ENCODE data around the gene CPVL.
A peak's percentile ranks its signal among the peaks of the same experiment; 100 is the strongest.
"Not testable (repeated sequence)": the region's sequence is repeated elsewhere in the genome, so short reads cannot be mapped to it uniquely, and the experiment has no call there.

CPVL gene

DNA sequence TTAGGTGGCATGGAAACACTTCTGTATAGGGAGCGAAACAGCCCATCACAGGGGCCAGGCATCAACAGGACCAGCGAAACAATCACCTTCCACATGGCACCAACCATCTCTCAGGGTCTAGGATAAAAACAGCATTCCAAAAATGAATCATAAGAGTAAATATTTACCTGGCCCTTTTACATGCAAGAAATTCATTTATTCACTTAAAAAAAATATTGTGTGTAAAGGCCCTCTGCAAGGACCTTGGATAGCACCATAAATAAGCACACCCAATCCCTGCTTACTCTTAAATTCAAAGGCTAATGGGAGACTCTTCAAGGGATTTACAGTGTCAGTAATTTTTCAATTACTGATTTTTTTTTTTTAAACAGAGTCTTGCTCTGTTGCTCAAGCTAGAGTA lies 25.4 kb downstream of the CPVL start:
- DNase-seq (ENCODE audit: low read depth, low spot score) = no peak

DNA sequence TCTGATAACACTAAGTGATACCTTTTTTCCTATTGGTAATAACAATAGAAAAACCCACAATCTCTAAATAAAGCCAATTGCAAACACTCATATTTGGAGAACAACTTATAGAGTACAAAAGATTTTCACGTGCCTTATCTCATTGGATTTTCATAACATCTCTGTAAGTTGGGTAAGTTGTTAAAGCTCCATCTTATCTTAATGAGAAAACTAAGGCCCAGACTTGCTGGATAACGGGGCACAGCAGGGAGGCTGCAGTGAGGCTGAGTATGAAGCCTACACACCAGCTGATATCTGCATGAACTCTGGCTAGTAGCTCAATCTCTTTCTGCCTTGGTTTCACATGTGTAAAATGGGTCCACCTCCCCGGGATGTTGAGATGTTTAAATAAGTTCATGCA lies 26.8 kb downstream of the CPVL start:
- no peak for DNase-seq (ENCODE audit: low read depth, low spot score)

DNA sequence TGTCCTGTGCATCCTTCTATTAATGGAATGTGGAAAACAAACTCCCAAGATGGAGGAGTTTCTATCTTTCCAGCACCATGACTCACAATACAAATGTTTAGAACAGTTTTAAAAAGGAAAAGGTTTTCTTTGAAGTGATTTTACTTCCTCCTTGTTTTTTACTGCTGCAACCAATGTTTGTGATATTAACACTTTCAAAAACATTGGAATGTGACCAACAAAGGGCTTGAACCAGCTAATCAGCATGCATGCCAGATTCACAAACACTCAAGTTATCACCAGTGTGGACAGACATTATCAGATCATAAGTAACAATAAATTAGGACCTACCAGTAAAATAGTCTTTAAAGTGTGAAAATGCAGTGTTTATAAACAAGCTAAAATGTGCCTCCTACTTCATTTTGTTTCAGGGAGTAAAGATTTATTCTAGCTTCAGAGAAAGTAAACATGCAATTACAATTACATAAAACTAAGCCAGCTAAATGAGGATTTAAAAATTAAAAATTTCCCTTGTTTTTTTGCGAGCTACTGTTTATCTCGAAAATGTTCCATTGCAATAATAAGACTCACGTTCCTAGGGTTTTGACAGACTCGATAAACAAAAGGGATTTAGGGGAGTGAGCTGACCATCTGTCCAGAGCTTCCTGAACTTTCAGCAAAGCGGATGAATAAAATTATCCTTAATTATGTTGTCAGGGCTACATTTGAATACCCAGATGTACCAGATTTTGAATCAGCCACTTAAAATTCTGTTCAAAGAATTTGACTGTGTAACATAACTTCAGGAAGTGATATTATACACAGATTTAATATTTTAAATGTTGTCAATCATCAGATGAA lies 29.8 kb downstream of the CPVL start:
- DNase-seq (ENCODE audit: low read depth, low spot score) = no peak

DNA sequence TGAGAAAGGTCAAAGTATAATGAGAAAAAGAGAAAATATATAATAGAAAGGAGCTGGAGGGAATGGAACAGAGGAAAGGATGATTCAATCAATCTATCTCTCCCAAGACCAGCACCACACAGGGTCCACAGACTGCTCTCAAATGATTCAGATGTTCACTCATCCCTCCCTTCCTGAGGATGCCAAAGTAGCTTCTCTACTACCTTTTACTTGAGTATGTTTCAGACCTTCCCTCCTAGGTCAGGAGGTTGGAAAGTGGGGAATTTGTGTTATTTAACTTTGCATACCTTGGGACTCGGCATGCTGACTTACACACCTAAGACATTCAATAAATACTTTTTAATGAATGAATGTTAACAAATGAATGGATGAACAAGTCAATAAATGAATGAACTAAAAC lies 30.6 kb downstream of the CPVL start:
- no peak for DNase-seq (ENCODE audit: low read depth, low spot score)

DNA sequence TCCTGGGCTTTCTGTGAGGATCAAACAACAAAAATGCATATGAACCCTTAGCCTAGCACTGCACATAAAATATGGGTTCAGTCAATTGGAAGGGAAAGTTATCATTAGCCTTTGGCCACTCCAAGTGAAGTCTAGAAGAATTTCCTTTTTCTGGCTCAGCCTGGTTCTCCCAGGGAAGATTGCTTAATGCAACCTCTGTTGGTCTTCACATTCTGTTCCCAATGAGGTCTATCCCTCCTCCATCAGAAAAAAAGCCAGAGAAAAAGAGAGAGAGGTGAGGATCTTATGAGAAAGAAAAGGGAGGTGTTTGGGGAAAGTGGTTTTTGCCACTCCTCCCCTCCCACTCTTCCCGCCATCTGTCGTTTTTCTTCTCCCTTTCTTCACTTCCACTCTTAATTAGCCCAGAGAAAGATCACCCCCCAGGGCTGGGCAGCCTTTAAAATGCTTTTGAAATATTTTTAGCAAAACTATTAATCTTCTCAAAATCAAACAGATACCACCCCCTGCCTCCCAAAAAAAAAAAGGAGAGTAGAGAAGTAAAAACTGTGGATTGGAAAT lies 31.1 kb downstream of the CPVL start:
- DNase-seq (ENCODE audit: low read depth, low spot score) = no peak

DNA sequence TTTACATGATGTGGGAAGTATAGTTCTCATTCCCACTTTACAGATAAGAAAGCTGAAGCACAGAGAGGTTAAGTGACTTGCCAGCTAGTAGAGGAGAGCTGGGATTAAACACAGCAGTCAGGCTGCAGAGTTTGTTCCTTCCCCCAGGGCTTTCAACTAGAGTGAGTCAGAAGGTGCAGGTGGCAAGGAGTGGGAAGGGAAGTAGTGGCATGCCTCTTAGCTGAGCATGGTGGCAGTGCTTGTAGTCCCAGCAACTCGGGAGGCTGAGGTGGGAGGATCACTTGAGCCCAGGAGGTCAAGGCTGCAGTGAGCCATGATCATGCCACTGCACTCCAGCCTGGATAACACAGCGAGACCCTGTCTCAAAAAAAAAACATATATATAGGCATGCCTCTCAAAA lies 32.1 kb downstream of the CPVL start:
- DNase-seq (ENCODE audit: low read depth, low spot score) = not testable (repeated sequence)

DNA sequence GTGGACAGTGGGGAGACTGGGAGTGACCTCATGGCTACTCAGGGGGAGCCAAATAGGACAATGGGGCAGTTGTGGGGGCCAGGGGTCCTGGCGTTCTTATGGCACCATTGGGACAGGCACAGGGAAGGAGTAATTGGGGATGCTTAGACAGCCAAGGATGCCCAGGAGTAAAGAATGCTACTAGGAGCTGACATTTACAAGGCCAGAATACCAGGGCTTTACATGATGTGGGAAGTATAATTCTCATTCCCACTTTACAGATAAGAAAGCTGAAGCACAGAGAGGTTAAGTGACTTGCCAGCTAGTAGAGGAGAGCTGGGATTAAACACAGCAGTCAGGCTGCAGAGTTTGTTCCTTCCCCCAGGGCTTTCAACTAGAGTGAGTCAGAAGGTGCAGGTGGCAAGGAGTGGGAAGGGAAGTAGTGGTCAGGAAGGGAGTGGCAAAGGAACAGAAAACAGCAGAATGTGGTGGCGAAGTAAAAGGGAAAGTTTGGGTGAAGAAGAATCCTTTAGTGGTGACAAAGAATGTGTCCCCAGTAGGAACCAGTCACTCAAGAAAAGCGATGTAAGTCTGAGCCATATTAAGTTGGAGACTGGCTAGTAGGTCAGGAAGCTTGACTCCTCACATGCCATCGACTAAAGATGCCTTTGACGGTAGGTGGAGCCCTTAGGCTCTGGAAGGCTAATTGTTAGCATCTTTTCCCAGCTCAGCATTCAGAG lies 32.8 kb downstream of the CPVL start:
- no peak for DNase-seq (ENCODE audit: low read depth, low spot score)

DNA sequence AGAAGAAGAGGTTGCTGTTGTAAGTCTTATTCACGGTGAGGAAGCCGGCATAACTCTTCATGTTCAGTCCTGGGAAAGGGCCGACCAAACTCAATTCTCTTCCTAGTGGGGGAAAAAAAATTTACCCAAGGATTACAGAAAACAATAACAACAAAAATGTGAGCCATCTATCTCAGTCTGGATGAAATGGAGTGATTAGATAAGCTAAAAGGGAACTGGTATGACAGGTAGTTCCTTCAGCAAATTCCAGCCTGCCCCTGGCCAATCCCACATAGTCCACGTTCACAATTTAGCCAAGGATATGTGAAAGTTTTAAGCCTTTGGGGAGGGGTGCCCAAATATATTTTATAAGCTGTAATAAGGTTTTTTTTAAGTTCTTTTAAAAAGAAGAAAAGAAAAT lies 33.6 kb downstream of the CPVL start:
- DNase-seq (ENCODE audit: low read depth, low spot score) = no peak

DNA sequence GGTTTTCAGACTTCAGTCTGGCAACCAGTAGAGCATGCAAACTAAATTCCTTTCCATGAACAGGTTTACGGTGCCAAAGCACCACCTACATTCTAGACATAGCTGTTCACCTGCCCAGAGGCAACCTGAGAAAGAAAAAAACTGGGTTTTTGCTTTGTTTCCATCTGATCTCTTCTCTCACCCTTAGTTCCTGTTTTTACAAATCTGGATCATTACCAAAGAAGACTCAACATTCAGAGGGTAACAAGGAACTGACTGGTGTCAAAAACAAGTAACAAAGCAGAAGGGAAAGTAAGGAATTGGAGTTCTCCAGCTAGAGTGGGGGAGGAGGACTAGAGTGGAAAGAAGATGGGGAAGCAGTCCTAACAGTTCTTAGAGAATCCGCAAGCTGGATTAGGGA lies 36.4 kb downstream of the CPVL start:
- DNase-seq (ENCODE audit: low read depth, low spot score) = no peak

DNA sequence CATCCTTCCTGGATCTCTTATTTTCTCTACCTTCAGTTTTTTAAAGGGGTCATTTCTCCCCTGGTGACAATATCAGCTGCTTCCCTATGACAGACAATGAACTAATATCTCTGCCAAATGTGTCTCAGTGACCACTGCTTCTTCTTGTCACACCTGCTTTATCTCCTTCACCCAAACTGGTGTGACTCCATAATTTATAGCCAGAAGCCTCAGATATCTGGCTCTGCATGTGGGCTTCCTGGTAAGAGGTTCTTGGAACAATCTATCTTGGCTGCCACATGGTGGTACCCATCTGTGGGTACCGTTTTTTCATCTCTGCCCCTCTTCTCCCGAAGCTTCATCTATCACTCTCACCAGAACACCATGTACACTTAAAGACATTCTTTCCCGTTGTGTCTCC lies 37.0 kb downstream of the CPVL start:
- no peak for DNase-seq (ENCODE audit: low read depth, low spot score)

DNA sequence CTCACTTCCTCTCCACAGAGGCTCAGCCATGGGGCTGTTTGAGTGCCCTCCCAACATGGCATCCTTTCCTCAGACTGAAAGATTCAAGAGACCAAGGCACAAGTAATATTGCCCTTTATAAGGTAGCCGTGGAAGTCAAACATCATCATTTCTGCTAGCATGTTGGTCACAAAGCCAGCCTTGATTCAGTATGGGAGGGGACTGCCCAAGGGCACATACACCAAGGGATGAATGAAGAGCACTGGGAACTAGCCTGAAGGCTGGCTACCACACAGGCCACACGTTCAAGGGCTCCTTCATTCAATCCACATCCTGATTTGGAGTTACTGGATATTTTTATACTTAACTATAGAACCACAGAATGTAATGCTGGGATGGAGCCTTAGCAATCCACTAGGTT lies 39.3 kb downstream of the CPVL start:
- no peak for DNase-seq (ENCODE audit: low read depth, low spot score)

DNA sequence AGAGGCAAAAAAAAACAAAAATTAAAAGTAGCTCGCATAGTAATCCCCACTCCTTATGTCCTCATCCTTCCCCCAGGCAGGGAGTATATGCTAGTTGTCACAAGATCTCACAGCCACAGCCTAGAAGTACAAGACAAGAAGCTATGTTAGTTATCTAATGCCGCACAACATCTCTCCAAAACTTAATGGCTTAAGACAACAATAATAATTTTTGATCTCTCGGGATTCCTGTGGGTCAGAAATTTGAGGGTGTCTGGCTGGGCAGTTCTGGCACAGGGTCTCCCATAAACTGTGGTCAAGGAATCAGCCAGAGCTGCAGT lies 39.7 kb downstream of the CPVL start:
- no peak for DNase-seq (ENCODE audit: low read depth, low spot score)

DNA sequence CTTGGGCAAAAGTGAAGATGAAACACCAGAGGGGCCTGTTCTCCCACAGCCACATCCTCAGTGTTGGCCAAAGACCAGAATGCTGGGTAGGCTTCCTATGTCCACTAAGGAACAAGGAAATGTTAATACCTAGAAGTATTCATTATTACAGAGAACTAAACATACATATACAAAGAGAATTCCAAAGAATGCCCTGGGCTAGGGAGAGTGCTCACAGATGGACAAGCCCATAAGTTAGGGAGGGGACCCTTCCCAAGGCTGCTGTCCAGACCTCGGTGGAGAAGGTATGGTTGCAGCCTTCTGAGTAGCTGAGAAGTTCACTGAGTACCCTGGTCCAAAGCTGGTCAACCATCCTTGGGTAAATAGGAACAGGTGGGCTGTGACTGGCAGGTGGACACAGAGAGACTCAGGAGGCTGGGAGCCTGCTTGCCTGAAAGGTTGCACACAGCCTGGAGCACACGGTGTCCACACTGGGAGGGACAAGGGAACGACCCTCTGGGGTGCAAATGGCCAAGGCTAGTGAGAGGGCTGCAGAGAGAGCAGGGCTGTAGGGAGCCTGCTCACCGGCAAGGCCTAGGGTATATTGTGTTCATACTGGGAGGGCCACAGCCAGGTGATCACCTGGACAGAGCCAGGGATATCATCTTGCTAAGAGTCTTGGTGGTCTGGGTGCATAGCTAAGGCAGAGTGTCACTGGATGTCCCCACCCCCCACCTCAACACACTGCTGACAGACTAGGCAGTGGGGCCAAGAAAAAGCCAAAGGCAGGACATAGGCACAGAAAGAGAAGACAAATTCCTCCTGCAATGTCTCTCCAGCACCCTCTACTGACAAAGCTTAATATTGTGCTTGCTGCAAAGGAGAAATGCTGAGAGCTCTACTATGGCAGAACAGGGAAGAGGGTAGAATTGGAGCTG lies 40.3 kb downstream of the CPVL start:
- peak; percentile 26 for DNase-seq (ENCODE audit: low read depth, low spot score)

DNA sequence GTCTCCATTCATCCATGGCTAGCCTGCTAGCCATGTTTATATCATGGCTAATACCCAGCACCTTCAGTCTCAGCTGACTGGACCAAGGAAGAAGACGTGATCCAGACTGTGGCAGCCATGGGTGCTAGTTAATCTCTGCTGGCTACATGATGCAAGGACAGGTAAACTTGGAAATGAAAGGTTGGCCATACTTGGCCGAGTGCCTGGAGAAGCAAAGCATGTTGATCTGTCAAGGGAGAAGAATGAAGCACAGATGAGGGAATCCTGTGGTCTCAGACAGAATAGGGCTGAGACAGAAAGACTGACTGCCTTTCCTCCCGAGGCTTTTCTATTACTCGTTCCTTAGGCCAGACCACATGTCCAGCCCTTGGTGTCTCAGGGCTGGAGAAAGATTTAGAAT lies 41.1 kb downstream of the CPVL start:
- no peak for DNase-seq (ENCODE audit: low read depth, low spot score)

DNA sequence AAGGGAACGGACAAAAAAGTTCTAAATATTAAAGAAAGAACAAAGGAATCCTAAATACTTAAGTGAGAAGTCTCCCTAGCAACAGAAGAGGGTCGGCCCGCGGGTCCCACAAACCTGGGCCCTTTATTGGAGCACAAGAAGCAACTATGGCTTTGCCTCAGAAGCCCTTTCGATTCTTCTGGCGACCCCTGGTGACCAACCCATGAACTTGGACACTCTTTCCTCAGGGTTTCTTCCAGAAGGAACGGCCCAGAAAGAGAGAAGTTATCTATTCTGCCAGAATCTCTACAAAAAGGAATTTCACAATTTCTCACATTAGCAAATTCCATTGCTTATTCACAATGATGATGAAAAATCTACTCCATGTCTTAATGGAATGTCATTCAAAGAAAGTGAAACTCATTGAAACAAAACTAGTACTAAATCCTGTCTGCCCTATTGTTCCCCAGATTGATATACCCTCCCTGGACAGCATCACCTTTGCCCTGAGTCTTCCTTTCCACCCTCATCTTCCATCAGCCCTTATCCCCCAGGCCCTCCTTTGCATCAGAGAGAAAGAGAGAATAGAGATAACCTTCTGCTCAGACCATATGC lies 43.7 kb downstream of the CPVL start:
- peak; percentile 32 for DNase-seq (ENCODE audit: low read depth, low spot score)

DNA sequence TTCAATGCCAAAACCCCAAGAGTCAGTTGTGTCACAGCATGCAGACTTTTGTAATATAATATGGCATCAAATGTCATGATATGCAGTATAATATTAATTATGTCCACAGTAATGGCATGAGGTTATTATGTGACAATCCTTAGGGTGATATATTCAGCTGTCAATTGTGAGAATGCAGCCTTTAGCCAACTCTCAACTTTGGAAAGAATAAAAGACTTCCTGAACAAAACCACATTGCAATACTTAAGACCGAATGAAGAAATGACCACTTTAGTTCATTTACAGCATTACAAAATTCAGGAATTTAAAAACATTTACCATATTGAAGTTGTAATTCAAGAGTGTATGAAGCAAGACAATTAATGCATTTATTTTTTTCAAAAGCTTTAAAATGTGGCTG lies 45.4 kb downstream of the CPVL start:
- no peak for DNase-seq (ENCODE audit: low read depth, low spot score)

DNA sequence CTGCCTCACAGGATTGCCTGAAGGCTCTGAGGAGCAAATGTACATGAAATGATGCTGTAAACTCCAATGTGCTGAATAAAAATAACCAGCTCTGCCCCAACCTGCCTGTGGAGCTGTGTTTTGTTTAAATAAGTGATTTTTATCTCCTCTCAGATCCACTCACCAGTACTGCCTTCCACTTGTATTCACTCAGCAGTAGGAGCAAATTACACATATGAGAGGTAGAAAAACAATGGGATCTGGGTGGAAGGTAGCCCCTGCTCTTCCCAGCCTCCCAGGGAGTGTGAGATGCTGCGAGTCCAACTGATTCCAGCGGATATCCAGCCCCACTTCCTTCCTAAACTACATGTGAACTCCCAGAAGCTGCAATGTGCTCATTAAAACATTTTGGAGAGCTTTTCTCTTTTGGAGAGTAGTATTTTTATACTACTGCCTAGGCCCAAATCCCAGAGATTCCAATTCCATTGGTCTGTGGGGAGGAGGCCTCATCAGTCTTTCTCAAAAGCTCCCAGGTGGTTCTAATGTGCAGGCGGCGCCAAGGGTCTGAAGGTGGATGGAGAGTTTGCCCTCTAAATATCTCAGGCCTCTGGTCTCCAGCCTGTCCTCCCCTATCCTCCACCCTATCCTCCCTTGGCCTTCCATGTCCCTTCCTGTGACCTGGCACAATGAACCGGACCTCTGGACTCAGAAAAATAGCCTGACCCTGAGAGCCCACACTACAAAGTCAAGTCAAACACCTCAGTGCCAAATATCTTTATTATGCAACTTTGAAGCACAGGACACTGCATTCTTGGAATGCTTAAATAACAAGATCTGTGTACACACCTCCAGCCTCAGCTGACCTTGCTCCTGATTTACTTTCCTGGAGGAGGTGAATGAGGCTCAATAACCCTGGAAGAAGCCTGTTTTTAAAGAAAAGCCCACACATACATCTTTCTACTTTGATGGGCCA lies 46.2 kb downstream of the CPVL start:
- DNase-seq (ENCODE audit: low read depth, low spot score) = no peak

DNA sequence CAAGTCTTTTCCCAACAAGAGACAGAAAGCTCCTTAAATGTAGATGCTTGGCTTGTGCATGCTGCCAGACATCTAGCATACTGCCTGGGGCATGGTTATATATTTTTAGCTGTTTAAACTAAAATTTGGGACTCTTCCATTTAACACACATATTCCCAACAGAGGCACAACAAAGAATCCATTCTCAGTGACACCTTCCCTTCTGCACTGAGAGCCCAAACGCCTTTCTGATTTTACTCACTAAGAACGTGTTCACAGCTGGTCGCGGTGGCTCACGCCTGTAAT lies 49.9 kb downstream of the CPVL start:
- DNase-seq (ENCODE audit: low read depth, low spot score) = no peak

DNA sequence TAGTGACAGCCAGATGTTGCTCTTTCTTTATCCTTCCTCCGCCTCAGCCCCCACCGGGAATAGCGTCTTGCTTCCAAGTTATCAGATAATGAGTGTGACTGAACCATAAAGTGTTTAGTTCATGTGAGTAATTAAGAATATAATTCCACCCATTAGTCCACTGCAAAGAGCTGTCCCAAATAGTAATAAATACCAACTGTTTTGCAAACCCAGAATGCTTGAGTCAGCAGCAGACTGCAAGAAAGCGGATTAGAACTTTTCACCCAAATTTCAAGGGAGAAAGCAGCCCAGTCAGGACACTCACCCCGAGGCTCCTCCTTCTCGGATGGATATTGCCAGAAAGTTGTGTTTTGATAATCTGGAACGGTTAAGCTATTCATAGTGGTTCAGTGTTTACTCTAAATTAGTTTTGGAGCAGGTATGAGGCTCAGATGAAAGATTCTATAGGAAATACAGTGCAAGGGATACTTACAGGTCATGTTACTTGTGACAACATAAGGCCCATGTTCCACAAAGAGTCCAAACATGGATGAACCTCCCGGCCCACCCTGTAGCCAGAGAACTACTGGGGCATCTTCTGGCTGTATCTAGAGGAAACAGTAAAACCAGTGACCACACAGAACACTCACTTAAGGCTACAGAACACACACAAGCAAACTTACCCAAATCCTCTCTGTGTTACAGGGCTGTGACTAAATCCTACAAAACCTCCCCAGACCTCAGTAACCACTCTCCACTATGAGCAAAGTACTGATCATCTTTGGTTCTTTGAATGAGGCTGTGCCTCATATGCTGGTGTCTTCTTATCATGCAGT lies 50.5 kb downstream of the CPVL start:
- DNase-seq (ENCODE audit: low read depth, low spot score) = no peak

DNA sequence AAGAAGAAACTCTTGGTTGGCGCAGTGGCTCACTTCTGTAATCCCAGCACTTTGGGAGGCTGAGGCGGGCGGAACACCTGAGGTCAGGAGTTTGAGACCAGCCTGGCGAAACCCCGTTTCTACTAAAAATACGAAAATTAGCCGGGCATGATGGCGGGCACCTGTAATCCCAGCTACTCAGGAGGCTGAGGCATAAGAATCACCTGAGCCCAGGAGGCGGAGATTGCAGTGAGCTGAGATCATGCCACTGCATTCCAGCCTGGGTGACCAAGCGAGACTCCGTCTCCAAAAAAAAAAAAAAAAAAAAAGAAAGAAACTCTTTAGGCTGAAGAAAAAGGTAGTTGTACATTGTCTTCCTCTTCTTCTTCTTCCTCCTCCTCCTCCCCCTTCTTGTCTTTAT lies 53.2 kb downstream of the CPVL start:
- not testable (repeated sequence) for DNase-seq (ENCODE audit: low read depth, low spot score)

Measured in smooth muscle cell of the brain vasculature (primary cell).